Adrenal gland (tissue), 12 donors: ENCODE measurements around the gene XPC. TPM values are rescaled to one million over a fixed set of nuclear protein-coding genes. Genes with fewer than 3 reads are reported as not detected.

Source experiments
- DNase-seq, 7 donors: peaks; one replicate each; pipeline ENCODE4 v3.0.0-alpha.2; 2019 to 2020
- H3K27ac ChIP-seq, 5 donors: fragments of 200-600 bp; sonication (generic) in 4 of 5; 1 replicate in 3 of 5; 2 replicates in 2 of 5; pipeline versions ENCODE4 v1.5.1 to v1.8.0; 2016 to 2020; ENCODE audit warnings: mild to moderate bottlenecking in 1 of 5
- H3K27me3 ChIP-seq: fragments of 200-600 bp; 2 replicates; pipeline ENCODE4 v1.8.0; 2021
- H3K36me3 ChIP-seq, 2 donors: fragments of 200-600 bp; replicated peaks in 1 of 2; 1 replicate in 1 of 2; 2 replicates in 1 of 2; pipeline versions ENCODE4 v1.5.1 to v1.8.0; 2018 to 2022
- H3K4me1 ChIP-seq, 2 donors: fragments of 200-600 bp; replicated peaks in 1 of 2; 1 replicate in 1 of 2; 2 replicates in 1 of 2; pipeline versions ENCODE4 v1.5.1 to v1.8.0; 2018 to 2021
- H3K4me3 ChIP-seq, 4 donors: fragments of 200-600 bp; sonication (generic) in 3 of 4; one replicate each; pipeline ENCODE4 v1.5.1; 2016 to 2018
- H3K9me3 ChIP-seq, 3 donors: fragments of 200-600 bp; sonication (generic) in 1 of 3; replicated peaks in 1 of 3; 1 replicate in 2 of 3; 2 replicates in 1 of 3; pipeline versions ENCODE4 v1.5.1 to v1.8.0; 2016 to 2021
- POLR2A ChIP-seq, 2 donors: fragments of 450-650 bp; IDR thresholded peaks; one replicate each; pipeline ENCODE4 v1.6.1; 2017; ENCODE audit warnings: antibody characterized with exemption in 2 of 2, mild to moderate bottlenecking in 2 of 2, moderate library complexity in 1 of 2
- WGBS, 4 donors: extraction: QIAGEN DNeasy Blood & Tissue Kit in 2 of 4; methylation state at CpG; one replicate each; pipeline versions ENCODE4 v1.1.5 to v1.1.7; 2013 to 2017; 5-methylcytosine and 5-hydroxymethylcytosine counted together
- intact Hi-C, 2 donors: fragments of 100-400 bp; cut with DNase I; formaldehyde crosslinking; loops; one replicate each; pipeline versions ENCODE4 v1.14.1 to v1.15.0; 2022 to 2023
- polyA plus RNA-seq, 3 donors: library from polyadenylated mRNA; stranded (reverse); fragments of 200-250 nt in 2 of 3; fragments of 350-450 nt in 1 of 3; fragmentation: Illumina TruSeq in 1 of 3; extraction: RNeasy Lipid Tissue Mini Kit (QIAGEN cat#74804) in 1 of 3; gene quantifications; one replicate each; pipeline ENCODE4 v1.2.3, GENCODE V29; 2013 to 2014
- total RNA-seq, 9 donors: library from RNA; depleted of rRNA in 4 of 9; stranded (reverse); fragments of >200 nt in 4 of 9; fragments of 120-200 nt in 1 of 9; fragmentation: NEBNext Ultra II Directional in 1 of 9; extraction: Animal tissue kit (Norgen Biotek cat#: 25700) in 1 of 9; gene quantifications; one replicate each; pipeline versions ENCODE4 v1.1.0 to v1.2.4, GENCODE V29; 2013 to 2023
- TF ChIP-seq, protein P1 (sequence below), 6 experiments: fragments of 450-650 bp in 4 of 6; fragments of 200-600 bp in 2 of 6; sonication (generic) in 1 of 6; IDR thresholded peaks; 1 replicate in 5 of 6; 2 replicates in 1 of 6; pipeline versions ENCODE4 v1.5.1 to v1.8.0; 2016 to 2021; ENCODE audit warnings: antibody characterized with exemption in 6 of 6, mild to moderate bottlenecking in 2 of 6, moderate library complexity in 1 of 6
- donor health status: healthy with polysubstance abuse.
- donor health status: Bipolar disorder and iron deficiency.
- donor health status: DM: yes; HTN: yes; CAD: no.
- donor health status: DM: no; HTN: no; CAD: no.
- donor health status: DM: no; HTN: no; CAD: no.
- donor health status: DM: yes; HTN: yes; CAD: no.

Gene XPC
- total and polyA plus RNA-seq, 12 donors, result 15.6 to 66.5 (median 31.4) TPM

DNA sequence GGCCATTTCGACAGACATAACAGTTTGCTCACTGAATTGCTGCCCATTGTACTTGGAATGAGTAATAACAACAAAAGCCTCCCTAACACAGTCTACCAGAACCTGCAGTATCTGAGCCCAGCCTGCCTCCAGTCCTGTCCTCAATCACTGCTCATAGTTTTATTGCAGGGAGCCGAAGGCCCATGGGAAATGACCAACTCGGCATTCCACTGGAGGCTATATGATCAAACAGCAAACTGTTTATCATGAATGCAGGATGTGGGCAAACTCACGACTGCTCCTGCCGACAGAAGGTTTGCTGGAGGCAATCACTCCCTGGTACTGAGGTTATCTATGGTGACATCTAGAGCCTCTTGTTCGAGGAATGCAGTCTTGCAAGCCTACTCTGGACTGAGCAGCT lies 46.5 kb upstream of the XPC start:
- Histone ChIP-seq H3K9me3 (peaks cover 0 to 6% (median 0%) of the 10 kb centered on the region in 3 donors), H3K4me1 (peaks cover 0 to 4% of the 10 kb centered on the region in 2 donors), H3K4me3 (no peak overlapping the region), H3K27me3 (no peaks in the 10 kb centered on the region), H3K36me3 (no peaks in the 10 kb centered on the region), H3K27ac (no peak overlapping the region)
- 62 to 75% (median 64%) methylated on average over 4 to 6 of the region's 6 CpGs for WGBS, 4 donors
- intact Hi-C loops, result no loop called here
- no peak for DNase-seq
- TF ChIP-seq, protein P1, sequence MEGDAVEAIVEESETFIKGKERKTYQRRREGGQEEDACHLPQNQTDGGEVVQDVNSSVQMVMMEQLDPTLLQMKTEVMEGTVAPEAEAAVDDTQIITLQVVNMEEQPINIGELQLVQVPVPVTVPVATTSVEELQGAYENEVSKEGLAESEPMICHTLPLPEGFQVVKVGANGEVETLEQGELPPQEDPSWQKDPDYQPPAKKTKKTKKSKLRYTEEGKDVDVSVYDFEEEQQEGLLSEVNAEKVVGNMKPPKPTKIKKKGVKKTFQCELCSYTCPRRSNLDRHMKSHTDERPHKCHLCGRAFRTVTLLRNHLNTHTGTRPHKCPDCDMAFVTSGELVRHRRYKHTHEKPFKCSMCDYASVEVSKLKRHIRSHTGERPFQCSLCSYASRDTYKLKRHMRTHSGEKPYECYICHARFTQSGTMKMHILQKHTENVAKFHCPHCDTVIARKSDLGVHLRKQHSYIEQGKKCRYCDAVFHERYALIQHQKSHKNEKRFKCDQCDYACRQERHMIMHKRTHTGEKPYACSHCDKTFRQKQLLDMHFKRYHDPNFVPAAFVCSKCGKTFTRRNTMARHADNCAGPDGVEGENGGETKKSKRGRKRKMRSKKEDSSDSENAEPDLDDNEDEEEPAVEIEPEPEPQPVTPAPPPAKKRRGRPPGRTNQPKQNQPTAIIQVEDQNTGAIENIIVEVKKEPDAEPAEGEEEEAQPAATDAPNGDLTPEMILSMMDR (IDR thresholded peaks at IDR 0.05), result no peak
- TF ChIP-seq POLR2A (IDR thresholded peaks at IDR 0.05), result no peak

DNA sequence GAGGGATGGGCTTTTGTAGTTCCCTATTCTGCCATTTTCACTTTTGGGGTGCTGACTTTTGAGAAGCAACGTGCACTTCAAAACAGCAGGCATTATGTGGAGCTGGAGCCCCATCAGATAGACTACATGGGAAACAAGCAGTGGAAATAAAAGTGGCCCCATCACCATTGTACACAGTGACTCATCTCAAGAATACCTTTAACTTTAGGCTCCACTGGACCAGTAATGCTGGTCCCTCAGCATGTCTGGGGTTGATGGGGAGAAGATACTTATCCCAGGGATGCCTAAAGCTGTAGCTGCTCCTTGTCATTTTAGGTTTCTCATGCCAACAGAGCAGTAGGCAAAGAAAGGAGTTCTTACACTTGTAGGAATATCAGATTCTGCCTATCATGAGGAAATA lies 45.2 kb upstream of the XPC start:
- Histone ChIP-seq H3K36me3 (no peaks in the 10 kb centered on the region), H3K27ac (no peak overlapping the region), H3K4me3 (no peak overlapping the region), H3K27me3 (no peaks in the 10 kb centered on the region), H3K4me1 (peaks cover 0 to 4% of the 10 kb centered on the region in 2 donors), H3K9me3 (peaks cover 0 to 6% (median 0%) of the 10 kb centered on the region in 3 donors)
- DNase-seq, result no peak
- TF ChIP-seq POLR2A (IDR thresholded peaks at IDR 0.05), result no peak
- TF ChIP-seq, protein P1 (IDR thresholded peaks at IDR 0.05), result no peak
- intact Hi-C loops, result no loop called here
- 43 to 75% (median 65%) methylated on average over 1 of the region's 1 CpG for WGBS, 4 donors

DNA sequence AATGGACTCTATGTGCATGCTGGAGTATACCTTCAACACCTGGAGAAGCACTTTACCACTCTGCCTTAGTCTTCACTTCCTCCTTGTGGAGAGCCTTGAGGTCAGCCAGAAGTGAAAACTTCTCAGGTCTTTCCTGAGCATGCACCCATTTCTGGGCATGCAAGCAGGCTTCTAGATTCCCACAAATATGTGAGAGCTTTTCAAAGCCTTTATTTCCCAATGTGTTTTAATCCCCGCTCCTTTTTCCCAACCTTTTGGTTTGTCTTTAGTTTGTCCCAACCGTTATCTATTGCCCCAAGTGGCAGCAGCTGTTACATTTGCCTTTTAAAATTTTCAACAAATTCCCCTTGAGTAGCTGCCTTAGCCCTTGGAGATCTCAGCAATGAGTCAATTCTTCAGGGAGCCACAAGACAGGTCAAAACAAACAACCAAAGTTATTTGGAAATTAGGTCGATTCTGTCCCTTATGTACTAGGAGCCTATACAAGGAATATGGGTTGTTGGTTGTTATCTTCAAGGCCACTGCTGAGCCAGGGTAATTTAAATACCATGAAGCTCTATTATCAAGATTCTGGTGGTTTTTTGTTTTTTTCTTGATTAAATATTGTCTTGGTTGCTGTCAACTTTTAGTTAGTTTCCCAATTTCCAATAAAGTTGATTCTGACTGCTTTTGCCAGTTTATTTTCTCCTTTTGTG lies 44.6 kb upstream of the XPC start:
- DNase-seq, result no peak
- 68 to 76% (median 75%) methylated on average over 3 of the region's 3 CpGs for WGBS, 4 donors
- no peak for TF ChIP-seq POLR2A (IDR thresholded peaks at IDR 0.05)
- TF ChIP-seq, protein P1 (IDR thresholded peaks at IDR 0.05), result no peak
- Histone ChIP-seq H3K36me3 (no peaks in the 10 kb centered on the region), H3K4me1 (peaks cover 0 to 4% of the 10 kb centered on the region in 2 donors), H3K27me3 (no peaks in the 10 kb centered on the region), H3K9me3 (peaks cover 0 to 6% (median 0%) of the 10 kb centered on the region in 3 donors), H3K4me3 (no peak overlapping the region), H3K27ac (no peak overlapping the region)
- intact Hi-C loops, result no loop called here

DNA sequence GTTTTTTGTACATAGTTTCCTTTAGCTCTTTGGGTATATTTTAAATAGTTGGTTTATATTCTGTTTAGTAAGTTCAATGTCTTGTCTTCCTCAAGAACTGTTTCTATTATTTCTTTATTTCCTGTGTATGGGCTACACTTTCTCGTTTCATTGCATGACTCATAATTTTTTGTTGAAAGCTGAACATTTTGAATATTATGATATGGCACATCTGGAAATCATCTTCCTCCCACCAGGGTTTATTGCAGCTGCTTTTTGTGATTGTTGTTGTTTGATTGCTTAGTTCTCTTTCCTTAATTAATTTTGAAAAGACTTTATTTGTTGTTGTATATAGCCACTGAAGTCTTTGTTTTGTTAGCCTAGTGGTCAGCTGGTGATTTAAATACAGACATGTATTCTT lies 44.1 kb upstream of the XPC start:
- intact Hi-C loops, result no loop called here
- no peaks in the 10 kb centered on the region for H3K27me3 ChIP-seq
- TF ChIP-seq POLR2A (IDR thresholded peaks at IDR 0.05), result no peak
- TF ChIP-seq, protein P1 (IDR thresholded peaks at IDR 0.05), result no peak
- H3K9me3 ChIP-seq, result peaks cover 0 to 6% (median 0%) of the 10 kb centered on the region in 3 donors
- H3K4me1 ChIP-seq, result peaks cover 0 to 4% of the 10 kb centered on the region in 2 donors
- WGBS, 4 donors, result 21 to 37% (median 32%) methylated on average over 1 of the region's 1 CpG
- H3K27ac ChIP-seq, result no peak overlapping the region
- H3K4me3 ChIP-seq, result no peak overlapping the region
- no peak for DNase-seq
- H3K36me3 ChIP-seq, result no peaks in the 10 kb centered on the region
